Chondrocyte (in vitro differentiated cells): ENCODE data around the gene TPSB2. TPM values are rescaled to one million over a fixed set of nuclear protein-coding genes. Genes with fewer than 3 reads are reported as not detected.

Experiments used
- DNase-seq: peaks from one replicate; pipeline ENCODE4 v3.0.0; 2021; ENCODE audit warnings: mixed read lengths, low spot score
- H3K27ac Mint-ChIP-seq: one replicate; pipeline ENCODE4 v1.8.0; 2021; ENCODE audit warnings: mild to moderate bottlenecking, moderate library complexity, mixed read lengths; ENCODE audit not compliant: unreplicated experiment
- H3K27me3 Mint-ChIP-seq: 2 replicates; pipeline ENCODE4 v1.8.0; 2021; ENCODE audit warnings: low read depth, mixed read lengths
- H3K36me3 Mint-ChIP-seq: 2 replicates; pipeline ENCODE4 v1.8.0; 2021; ENCODE audit warnings: low read depth, mixed read lengths
- H3K4me1 Mint-ChIP-seq: 2 replicates; pipeline ENCODE4 v1.8.0; 2021; ENCODE audit warnings: low read depth, mild to moderate bottlenecking, mixed read lengths
- H3K4me3 Mint-ChIP-seq: one replicate; pipeline ENCODE4 v1.8.0; 2021; ENCODE audit warnings: mild to moderate bottlenecking, moderate library complexity, mixed read lengths; ENCODE audit not compliant: unreplicated experiment
- H3K9me3 Mint-ChIP-seq: 2 replicates; pipeline ENCODE4 v1.8.0; 2021; ENCODE audit warnings: low read depth, mixed read lengths
- total RNA-seq: library from RNA; stranded (reverse); gene quantifications from 3 replicates; pipeline ENCODE4 v1.2.1, GENCODE V29; 2021
- TF ChIP-seq, protein P1 (sequence below): fragments of 200-600 bp; sonication (generic); IDR thresholded peaks from 2 replicates; pipeline ENCODE4 v1.5.0; 2021; ENCODE audit warnings: antibody characterized with exemption, mild to moderate bottlenecking, moderate library complexity

Gene TPSB2
- total RNA-seq, 1 donor from 2014 or later, result not detected

DNA sequence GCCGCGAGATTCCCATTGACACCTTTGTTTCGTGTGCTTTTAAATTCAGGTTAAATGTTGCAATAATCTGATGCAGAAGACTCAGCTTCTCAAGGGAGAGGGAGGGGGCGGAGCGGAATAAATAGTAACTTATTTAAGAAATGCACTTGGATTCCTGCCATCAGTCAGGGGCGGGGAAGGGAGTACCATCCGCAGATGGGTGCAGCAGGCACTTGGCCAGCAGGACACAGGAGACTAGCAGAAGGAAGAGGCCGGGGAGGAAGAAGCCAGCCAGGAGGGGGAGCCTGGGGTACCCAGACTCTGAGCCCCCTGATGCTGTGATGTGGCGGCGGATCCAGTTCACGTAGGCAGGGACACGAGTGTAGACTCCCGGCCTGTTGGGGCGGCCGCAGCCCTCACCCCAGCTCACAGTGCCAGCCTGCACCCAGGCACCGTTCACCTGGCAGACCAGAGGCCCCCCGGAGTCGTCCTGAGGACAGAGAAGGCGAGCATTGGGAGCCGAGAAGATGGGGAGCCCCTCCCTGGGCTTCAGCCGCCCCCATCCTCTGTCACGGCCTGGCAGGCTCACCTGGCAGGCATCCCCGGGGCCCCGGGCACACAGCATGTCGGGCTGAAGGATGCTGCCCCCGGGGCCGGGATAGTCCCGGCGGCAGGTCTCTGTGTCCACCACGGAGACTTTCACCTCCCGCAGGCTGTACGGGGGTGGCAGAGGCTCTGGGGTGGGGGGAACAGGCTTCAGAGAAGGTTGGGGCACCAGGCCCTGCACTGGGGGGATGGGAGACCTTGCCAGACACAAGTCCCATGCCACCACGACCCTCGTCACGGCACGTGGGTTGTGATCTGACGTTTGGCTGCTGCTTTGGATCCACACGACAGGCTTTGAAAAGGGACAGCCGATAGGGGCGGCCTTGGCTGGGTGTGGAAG lies 8.1 kb downstream of the TPSB2 start:
- TF ChIP-seq, protein P1, sequence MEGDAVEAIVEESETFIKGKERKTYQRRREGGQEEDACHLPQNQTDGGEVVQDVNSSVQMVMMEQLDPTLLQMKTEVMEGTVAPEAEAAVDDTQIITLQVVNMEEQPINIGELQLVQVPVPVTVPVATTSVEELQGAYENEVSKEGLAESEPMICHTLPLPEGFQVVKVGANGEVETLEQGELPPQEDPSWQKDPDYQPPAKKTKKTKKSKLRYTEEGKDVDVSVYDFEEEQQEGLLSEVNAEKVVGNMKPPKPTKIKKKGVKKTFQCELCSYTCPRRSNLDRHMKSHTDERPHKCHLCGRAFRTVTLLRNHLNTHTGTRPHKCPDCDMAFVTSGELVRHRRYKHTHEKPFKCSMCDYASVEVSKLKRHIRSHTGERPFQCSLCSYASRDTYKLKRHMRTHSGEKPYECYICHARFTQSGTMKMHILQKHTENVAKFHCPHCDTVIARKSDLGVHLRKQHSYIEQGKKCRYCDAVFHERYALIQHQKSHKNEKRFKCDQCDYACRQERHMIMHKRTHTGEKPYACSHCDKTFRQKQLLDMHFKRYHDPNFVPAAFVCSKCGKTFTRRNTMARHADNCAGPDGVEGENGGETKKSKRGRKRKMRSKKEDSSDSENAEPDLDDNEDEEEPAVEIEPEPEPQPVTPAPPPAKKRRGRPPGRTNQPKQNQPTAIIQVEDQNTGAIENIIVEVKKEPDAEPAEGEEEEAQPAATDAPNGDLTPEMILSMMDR, result no peak
- Mint-ChIP-seq H3K9me3 (no peaks in the 10 kb centered on the region), H3K27me3 (no peaks in the 10 kb centered on the region), H3K4me3 (no peak overlapping the region), H3K36me3 (peaks cover 15% of the 10 kb centered on the region), H3K4me1 (peaks cover 4% of the 10 kb centered on the region), H3K27ac (no peak overlapping the region)
- DNase-seq, result no peak

GRCh38 chr16:1220841-1221627 lies 8.9 kb downstream of the TPSB2 start:
- TF ChIP-seq, protein P1, result no peak
- Mint-ChIP-seq H3K27ac (no peak overlapping the region), H3K27me3 (no peaks in the 10 kb centered on the region), H3K4me3 (no peak overlapping the region), H3K4me1 (peaks cover 4% of the 10 kb centered on the region), H3K9me3 (no peaks in the 10 kb centered on the region), H3K36me3 (peaks cover 15% of the 10 kb centered on the region)
- DNase-seq, result no peak

GRCh38 chr16:1220098-1220728 lies 9.8 kb downstream of the TPSB2 start:
- no peaks in the 10 kb centered on the region for H3K9me3 Mint-ChIP-seq
- TF ChIP-seq, protein P1, result no peak
- no peak overlapping the region for H3K4me3 Mint-ChIP-seq
- H3K4me1 Mint-ChIP-seq, result no peaks in the 10 kb centered on the region
- DNase-seq, result no peak
- no peak overlapping the region for H3K27ac Mint-ChIP-seq
- peaks cover 17% of the 10 kb centered on the region for H3K36me3 Mint-ChIP-seq
- no peaks in the 10 kb centered on the region for H3K27me3 Mint-ChIP-seq

DNA sequence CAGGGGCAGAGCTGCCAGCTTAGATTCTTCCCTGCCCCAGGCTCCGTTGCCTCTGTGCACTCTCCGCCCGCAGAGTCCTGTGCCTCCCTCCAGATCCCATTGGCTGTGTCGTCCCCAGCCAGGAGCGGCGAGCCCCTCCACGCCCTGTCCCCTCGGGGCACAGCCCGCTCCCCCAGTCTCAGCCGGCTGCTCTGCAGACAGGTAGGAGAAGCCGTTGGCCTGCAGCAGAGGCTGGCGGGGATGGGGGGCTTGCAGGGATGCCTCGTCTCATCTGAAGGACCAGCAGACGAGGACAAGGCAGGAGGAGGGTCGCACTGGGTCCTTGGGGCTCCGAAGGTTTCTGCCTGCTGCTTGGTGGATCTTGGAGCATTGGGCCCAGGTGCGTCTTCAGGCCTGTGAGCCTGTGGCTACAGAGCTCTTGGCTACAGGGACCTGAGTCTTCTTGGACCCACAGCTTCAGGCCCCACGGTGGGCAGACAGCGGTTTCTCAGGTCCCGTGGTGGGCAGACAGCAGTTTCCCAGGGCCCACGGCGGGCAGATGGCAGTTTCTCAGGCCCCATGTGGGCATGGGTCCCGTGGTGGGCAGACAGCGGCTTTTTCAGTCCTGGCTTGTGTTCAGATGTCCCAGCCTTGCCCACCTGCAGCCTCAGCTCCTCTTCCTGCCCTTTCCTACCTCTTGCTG lies 10.9 kb downstream of the TPSB2 start:
- Mint-ChIP-seq H3K36me3 (peaks cover 19% of the 10 kb centered on the region), H3K4me3 (no peak overlapping the region), H3K9me3 (no peaks in the 10 kb centered on the region)

More for the DNA sequence above, 10.9 kb downstream of the TPSB2 start:
- no peaks in the 10 kb centered on the region for H3K27me3 Mint-ChIP-seq
- no peaks in the 10 kb centered on the region for H3K4me1 Mint-ChIP-seq
- no peak for DNase-seq
- H3K27ac Mint-ChIP-seq, result no peak overlapping the region
- TF ChIP-seq, protein P1, result no peak
